Stimulated activated naive CD4-positive, alpha-beta T cell (primary cell): ENCODE data around the gene ACSL4.
A peak's percentile ranks its signal among the peaks of the same experiment; 100 is the strongest.
"Not testable (repeated sequence)": the region's sequence is repeated elsewhere in the genome, so short reads cannot be mapped to it uniquely, and the experiment has no call there.

Source experiments
- DNase-seq, 6 experiments: peaks; one replicate each; lab custom pipeline; 2025; lab: John Stamatoyannopoulos, UW

ACSL4 gene

GRCh38 chrX:109732017-109732801 is 848 bp downstream of the ACSL4 start:
- DNase-seq: peak in 3 of 6 experiments; percentile 2 to 42 (median 25)

GRCh38 chrX:109728173-109728535 is 4.9 kb downstream of the ACSL4 start:
- DNase-seq: no peak

DNA sequence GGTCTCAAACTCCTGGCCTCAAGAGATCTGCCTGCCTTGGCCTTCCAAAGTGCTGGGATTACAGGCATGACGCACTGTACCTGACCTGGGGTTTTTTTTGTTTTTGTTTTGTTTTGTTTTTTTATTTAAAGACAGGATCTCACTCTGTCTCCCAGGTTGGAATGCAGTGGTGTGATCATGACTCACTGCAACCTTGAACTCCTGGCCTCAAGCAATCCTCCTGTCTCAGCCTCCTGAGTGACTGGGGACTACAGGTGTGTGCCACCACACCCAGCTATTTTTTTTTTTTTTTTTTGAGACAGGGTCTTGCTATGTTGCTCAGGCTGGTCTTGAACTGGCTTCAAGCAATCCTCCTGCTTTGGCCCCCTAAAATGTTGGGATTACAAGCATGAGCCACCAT is 8.1 kb downstream of the ACSL4 start:
- DNase-seq: not testable (repeated sequence)

- no peak for DNase-seq
Measured at GRCh38 chrX:109720947-109721346, 12.1 kb downstream of the ACSL4 start.

DNA sequence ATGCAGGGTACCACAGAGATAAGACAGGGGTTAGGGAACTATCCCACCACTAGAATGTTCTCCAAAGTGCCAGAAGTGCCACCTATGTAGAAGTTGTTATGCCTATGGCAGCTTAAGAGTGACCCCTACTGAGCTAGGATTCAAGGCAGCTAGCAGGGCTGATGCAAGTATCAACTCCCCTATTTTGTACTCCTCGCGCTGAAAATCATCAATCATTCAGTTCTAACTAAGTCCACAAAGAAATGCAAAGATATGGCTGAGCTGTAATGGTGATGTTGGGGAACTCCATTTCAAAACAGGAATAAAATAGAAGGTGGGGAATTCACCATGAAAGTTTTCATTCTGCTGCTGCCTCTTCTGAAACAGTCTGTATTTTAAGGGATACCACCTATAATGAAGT is 13.8 kb downstream of the ACSL4 start:
- no peak for DNase-seq

- no peak for DNase-seq
Measured at GRCh38 chrX:109716431-109717028, 16.5 kb downstream of the ACSL4 start.

DNA sequence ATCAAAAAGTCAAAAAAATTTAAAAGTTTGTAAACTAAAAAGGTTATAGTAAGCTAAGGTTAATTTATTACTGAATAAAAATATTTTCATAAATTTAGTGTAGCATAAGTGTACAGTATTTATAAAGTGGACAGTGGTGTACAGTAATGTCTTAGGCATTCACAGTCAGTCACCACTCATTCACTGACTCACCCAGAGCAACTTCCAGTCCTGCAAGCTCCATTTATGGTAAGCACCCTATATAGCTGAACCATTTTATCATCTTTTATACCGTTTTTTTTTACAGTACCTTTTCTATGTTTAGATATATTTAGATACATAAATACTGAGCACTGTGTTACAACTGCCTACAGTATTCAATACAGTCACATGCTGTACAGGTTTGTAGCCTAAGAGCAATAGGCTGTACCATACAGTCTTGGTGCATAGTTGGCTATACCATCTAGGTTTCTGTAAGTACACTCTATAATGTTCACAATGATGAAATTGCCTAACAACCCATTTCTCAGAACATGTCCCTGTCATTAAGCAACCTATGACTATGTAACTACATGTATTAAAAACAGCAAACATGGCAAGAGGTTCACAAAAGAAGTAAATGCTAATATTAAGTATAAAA is 18.6 kb downstream of the ACSL4 start:
- DNase-seq: no peak

DNA sequence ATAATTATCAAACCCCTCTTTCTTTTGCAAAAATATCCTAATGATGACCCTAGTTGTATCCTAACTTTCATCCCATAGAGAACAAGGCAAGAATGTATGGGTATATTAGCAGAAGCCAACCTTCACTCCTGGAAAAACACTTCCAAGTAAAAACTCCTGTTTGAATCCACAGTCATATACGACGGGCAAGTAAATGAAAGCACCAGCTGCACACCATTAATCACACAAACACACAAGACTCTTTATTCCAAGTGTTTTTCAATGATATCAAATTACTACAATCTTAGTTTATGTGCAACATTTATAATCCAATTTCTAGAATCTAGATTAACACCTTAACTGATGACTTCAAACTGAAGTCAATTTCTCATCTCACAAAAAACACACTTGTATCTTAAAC is 22.9 kb downstream of the ACSL4 start:
- DNase-seq: no peak

DNA sequence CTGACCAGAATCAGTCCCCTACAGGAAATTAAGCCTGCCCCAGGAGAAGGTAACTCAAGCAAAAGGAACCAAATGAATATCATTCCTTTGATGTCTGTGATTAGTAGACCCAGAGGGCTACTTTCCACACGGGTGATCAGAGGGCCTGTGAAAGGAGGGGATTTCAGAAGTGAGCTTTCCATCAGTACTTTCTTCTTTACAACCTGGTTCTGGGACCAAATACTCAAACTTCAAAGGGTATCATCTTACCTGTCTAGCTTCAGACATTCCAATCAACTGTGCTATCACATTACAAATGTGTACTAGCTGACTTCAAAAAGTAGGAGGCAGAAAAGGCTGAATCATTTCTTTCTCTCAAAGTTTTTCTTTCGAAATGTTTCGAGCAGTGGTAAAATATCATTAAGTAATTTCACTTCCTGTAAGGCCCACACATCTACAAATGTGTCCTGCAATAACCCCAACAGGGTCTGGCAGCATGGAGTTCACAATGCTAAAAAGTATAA is 23.9 kb downstream of the ACSL4 start:
- no peak for DNase-seq

- DNase-seq: no peak
Measured at GRCh38 chrX:109707720-109708119, 25.3 kb downstream of the ACSL4 start.

- DNase-seq: no peak
Measured at GRCh38 chrX:109707319-109707718, 25.7 kb downstream of the ACSL4 start.

- DNase-seq: no peak
Measured at GRCh38 chrX:109704563-109704962, 28.5 kb downstream of the ACSL4 start.

GRCh38 chrX:109697855-109698254 is 35.2 kb downstream of the ACSL4 start:
- DNase-seq: no peak

DNA sequence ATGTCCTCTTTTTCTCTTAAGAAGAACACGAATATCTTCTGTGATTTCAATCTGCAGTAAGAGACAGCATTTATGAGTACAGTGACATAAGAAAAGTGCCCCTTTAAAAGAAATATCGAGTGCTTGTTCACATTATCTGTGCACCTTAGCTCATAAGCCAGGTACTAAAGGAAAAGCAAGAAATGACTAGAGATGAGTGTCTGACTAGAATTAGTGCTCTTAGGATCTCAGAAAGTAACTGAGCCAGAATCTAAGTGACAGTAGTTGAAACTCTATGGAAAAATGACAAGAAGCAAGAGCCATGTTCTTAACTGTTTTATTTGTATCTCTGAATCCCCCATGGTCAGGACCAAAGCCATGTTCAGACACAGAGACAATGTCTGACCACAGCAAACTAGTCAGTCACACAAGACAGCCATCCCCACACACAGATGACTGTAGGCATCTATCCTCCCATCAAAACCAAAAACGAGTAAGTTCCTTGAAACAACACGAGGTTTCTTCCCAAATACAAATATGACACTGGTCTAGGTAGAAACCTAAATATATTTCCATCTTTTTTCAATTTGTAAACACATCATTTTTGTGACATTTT is 36.8 kb downstream of the ACSL4 start:
- no peak for DNase-seq

DNA sequence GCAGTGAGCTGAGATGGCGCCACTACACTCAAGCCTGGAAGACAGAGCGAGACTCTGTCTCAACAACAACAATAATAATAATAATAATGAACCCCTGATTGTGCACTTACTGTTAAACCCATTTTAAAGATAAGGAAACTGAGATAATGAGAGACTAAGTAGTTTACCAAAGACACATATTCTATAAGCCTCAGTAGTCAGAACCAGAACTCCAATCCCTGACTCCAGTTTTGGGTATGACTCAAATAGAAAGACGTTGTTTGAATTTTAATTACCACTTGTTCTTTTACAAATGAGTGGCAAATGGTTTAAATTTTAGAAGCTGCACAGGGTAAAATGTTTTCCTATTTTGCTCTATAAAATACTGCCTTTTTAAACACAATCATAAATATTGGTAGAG is 37.4 kb downstream of the ACSL4 start:
- no peak for DNase-seq

DNA sequence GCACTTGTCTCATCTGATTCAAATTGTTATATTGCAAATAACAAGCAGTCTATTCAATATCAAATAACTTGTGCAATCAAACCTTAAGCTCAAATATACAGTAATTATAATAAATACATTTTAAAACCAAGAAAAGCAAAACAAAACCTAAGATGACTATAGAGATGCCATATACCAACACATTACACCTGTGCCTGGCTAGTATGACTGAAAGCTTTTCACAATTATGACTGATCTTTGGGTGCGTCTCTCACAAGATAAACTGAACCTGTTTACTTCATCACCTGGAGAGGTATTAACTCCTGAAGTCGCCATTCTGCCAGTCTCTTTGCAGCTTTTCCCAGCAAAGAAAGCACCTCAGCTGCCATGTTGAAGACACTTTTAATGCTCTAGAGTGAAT is 41.3 kb downstream of the ACSL4 start:
- no peak for DNase-seq

GRCh38 chrX:109691277-109691676 is 41.8 kb downstream of the ACSL4 start:
- no peak for DNase-seq

DNA sequence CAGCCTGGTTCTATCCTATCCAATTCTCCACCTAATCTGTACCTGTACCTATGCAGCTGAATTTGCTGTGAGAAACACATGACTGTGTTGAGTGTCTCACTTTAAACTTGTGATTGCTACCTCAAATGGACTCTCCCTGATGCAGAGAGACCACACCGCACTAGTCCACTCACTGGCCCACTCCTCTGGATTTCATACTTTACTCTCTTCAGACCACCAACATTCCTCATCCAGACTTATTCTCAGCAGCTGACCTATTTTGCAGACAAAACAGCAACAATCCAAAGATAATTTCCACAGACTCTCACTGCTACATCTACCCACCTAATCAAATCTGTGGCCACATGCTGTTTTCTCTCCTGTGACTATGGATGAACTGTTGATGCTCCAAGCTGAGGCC is 45.2 kb downstream of the ACSL4 start:
- DNase-seq: no peak

GRCh38 chrX:109685656-109686078 is 47.4 kb downstream of the ACSL4 start:
- no peak for DNase-seq

DNA sequence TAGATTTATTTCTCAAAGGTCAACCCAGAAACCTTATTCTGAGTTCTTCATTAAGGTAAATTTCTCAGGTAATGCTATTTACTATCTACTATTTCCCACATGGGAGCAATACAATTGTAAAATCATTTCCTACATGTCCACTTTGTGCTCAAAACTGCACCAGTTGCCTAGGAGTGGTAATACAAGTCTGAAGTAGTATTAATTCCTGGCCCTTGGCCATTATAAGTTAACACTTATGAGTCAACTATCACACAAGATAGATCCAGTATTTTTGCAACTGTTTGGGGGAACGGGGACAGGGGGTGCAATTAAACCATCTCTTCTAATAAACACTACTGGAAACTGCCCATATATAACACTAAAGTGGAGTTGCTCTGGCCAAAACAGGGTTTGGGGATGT is 48.9 kb downstream of the ACSL4 start:
- DNase-seq: no peak

DNA sequence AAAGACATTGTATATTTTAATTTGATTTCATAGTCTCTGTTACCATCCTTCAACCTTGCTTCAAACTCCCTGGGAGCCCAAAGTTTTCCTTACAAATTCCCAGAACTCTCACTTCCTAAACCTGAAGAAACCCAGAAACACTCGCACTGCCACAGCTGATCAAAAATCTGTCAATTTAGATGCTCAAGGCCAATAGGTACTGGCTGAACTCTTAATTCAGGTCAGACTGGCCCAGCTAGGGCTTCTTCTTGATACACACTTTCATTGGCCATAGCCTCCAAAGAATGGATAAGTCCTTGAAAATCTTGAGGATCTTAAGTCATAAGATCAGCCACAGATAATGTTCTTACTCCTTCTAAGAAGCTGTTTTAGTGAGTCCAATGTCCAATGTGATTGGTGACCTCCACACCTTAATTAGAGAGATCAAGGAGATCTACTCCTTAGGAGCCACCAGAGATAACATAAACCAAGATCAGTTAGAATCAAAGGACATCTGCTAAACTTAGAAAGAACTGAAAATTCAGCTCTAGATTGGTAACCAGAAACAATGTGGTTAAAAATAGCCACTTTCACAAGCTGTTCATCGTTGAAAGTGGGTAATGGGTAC is 51.5 kb downstream of the ACSL4 start:
- DNase-seq: no peak

DNA sequence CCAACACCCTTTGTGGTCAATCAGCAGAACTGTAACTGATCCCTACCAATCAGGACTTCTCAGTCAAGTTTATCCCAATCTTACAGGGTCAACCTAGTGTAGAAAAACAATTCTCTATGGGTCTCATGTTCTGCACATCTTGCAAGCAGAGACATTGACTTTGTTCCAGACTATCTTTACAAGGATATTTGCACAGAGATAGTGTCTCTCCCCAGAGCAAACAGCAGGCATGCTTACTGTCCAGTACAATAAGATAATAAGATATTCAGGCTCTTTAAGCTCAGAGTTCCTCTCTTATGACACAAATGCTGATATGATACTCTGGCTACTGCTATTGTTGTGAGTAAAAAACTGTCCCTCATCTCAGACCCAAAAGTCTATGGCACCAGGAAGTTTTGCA is 53.2 kb downstream of the ACSL4 start:
- DNase-seq: no peak
